BLaER1 treated with 17β-estradiol and CSF1 and Interleukin-3, amounts not matched to agents 10 nM and 100 nM (cell line): Measurements from ENCODE around the gene ALDH9A1.

Experiments
- H3K27ac ChIP-seq, 11 experiments: shearing (Covaris generic); formaldehyde crosslinking; 2 replicates each; pipeline ENCODE4 v1.8.1; 2022
- H3K27me3 ChIP-seq, 11 experiments: shearing (Covaris generic); formaldehyde crosslinking; 2 replicates each; pipeline ENCODE4 v1.8.1; 2022
- H3K36me3 ChIP-seq, 11 experiments: shearing (Covaris generic); formaldehyde crosslinking; 2 replicates each; pipeline ENCODE4 v1.8.1; 2022
- H3K4me1 ChIP-seq, 10 experiments: shearing (Covaris generic); formaldehyde crosslinking; 2 replicates each; pipeline ENCODE4 v1.8.1; 2022
- H3K4me2 ChIP-seq, 11 experiments: shearing (Covaris generic); formaldehyde crosslinking; 2 replicates each; pipeline ENCODE4 v1.8.1; 2022
- H3K4me3 ChIP-seq, 10 experiments: shearing (Covaris generic); formaldehyde crosslinking; 2 replicates each; pipeline ENCODE4 v1.8.1; 2022
- H3K9ac ChIP-seq, 11 experiments: shearing (Covaris generic); formaldehyde crosslinking; 2 replicates each; pipeline ENCODE4 v1.8.1; 2022
- H3K9me3 ChIP-seq, 11 experiments: shearing (Covaris generic); formaldehyde crosslinking; replicated peaks in 1 of 11; 2 replicates each; pipeline ENCODE4 v1.8.1; 2022
- H4K20me1 ChIP-seq, 11 experiments: shearing (Covaris generic); formaldehyde crosslinking; 2 replicates each; pipeline ENCODE4 v1.8.1; 2022
- Cebpa-rat ChIP-seq, 11 experiments: shearing (Covaris generic); IDR thresholded peaks; 2 replicates each; pipeline ENCODE4 v1.8.1; 2022

ALDH9A1 gene

GRCh38 chr1:165634154-165634921 lies 64.0 kb downstream of the ALDH9A1 start:
- Histone ChIP-seq H3K4me1 (peaks cover 17 to 38% (median 26%) of the 10 kb centered on the region in 10 experiments), H3K27ac (no peak overlapping the region), H3K4me2 (peak overlapping the region in 1 of 11 experiments; percentile 89; a peak in 4 of 22 replicates), H3K4me3 (no peak overlapping the region), H3K36me3 (peaks cover 0 to 22% (median 0%) of the 10 kb centered on the region in 11 experiments; a peak in 6 of 22 replicates), H3K9me3 (no peaks in the 10 kb centered on the region), H3K9ac (no peak overlapping the region), H4K20me1 (peaks cover 0 to 67% (median 8%) of the 10 kb centered on the region in 11 experiments; a peak in 11 of 22 replicates), H3K27me3 (no peaks in the 10 kb centered on the region)
- TF ChIP-seq Cebpa-rat (IDR thresholded peaks at IDR 0.05): no peak

GRCh38 chr1:165633614-165634013 lies 64.7 kb downstream of the ALDH9A1 start:
- peaks cover 0 to 60% (median 8%) of the 10 kb centered on the region in 11 experiments; a peak in 11 of 22 replicates for H4K20me1 ChIP-seq
- no peak overlapping the region for H3K9ac ChIP-seq
- H3K4me2 ChIP-seq: peak overlapping the region in 3 of 11 experiments; percentile 8 to 89 (median 47); a peak in 4 of 22 replicates
- H3K4me3 ChIP-seq: no peak overlapping the region
- H3K27me3 ChIP-seq: no peaks in the 10 kb centered on the region
- H3K27ac ChIP-seq: no peak overlapping the region
- H3K4me1 ChIP-seq: peaks cover 17 to 38% (median 26%) of the 10 kb centered on the region in 10 experiments
- TF ChIP-seq Cebpa-rat (IDR thresholded peaks at IDR 0.05): no peak
- no peaks in the 10 kb centered on the region for H3K9me3 ChIP-seq
- peaks cover 0 to 16% (median 0%) of the 10 kb centered on the region in 11 experiments; a peak in 4 of 22 replicates for H3K36me3 ChIP-seq

DNA sequence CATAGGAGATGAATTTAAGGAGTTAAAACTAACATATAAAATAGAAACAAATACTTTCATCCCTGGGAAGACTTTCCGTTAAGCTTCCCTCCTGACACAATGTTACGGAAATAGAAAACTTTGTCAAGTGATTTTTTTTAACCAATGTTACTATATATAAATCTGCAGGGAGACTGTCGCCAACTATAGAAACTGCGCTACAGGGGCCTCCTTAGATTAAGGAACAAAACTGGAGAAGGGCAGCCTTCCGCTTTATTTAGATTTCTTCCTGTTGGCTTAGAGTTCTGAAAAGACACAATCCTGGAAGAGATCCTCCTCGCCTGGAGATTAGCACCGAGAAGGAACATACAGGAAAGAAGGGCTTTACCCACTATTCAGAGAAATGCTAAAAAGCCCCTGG lies 65.9 kb downstream of the ALDH9A1 start:
- Histone ChIP-seq H4K20me1 (peaks cover 0 to 49% (median 8%) of the 10 kb centered on the region in 11 experiments; a peak in 11 of 22 replicates), H3K4me3 (peak overlapping the region in 8 of 10 experiments; percentile 66 to 94 (median 84); a peak in 11 of 20 replicates), H3K27me3 (no peaks in the 10 kb centered on the region), H3K4me2 (peak overlapping the region; percentile 80 to 99 (median 95)), H3K27ac (peak overlapping the region in 4 of 11 experiments; percentile 29 to 89 (median 80); a peak in 5 of 22 replicates), H3K36me3 (peaks cover 0 to 16% (median 0%) of the 10 kb centered on the region in 11 experiments; a peak in 3 of 22 replicates), H3K9me3 (no peaks in the 10 kb centered on the region), H3K9ac (peak overlapping the region in 6 of 11 experiments; percentile 81 to 87 (median 83); a peak in 6 of 22 replicates), H3K4me1 (peaks cover 17 to 38% (median 26%) of the 10 kb centered on the region in 10 experiments)
- TF ChIP-seq Cebpa-rat (IDR thresholded peaks at IDR 0.05): no peak

GRCh38 chr1:165632152-165632469 lies 66.3 kb downstream of the ALDH9A1 start:
- Histone ChIP-seq H3K9ac (peak overlapping the region; percentile 74 to 88 (median 83); a peak in 21 of 22 replicates), H3K27ac (peak overlapping the region in 8 of 11 experiments; percentile 27 to 89 (median 80); a peak in 10 of 22 replicates)

DNA sequence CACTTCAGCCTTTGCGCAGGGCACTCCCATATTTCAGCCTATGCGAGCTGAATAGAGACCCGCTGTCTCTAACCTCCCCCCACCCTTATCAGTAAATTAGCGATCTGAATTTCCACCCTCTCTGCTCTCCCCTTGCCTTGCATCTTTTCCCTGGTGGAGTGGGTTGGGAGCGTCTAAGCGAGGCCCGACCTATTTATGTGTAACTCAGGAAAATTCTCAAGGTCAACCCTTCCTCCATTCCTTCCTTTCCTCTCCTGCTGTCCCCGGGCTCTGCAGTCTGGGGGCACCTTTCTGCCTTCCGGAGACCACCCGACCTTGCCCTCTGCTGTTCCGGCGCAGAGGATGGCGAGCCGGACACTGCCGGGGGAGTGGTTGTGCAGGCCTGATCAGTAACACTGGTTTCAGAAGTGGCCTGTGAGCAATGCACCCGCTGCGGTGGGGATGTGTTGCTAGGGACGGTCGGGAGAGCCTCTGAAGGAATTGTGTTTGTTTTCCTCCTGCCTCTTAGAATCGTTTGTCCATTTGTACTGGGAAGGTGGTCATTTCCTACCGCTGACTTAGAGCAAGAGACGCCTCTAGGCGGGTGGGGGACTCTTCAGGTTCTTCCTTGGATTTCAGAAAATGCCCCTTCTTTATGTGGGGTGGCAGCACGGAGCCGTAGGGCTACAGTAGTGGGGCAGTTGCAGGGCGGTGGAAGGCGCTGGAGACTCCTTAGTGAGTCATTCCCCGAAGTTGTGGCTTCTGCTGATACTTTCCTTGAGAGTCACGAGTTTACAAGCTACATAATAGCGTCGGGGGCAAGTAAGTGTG lies 66.8 kb downstream of the ALDH9A1 start:
- H4K20me1 ChIP-seq: peaks cover 0 to 40% (median 6%) of the 10 kb centered on the region in 11 experiments; a peak in 9 of 22 replicates
- peak overlapping the region; percentile 80 to 99 (median 95) for H3K4me2 ChIP-seq
- TF ChIP-seq Cebpa-rat (IDR thresholded peaks at IDR 0.05): no peak
- peaks cover 17 to 38% (median 26%) of the 10 kb centered on the region in 10 experiments for H3K4me1 ChIP-seq
- no peaks in the 10 kb centered on the region for H3K9me3 ChIP-seq
- H3K27me3 ChIP-seq: no peaks in the 10 kb centered on the region
- peaks cover 0 to 12% (median 0%) of the 10 kb centered on the region in 11 experiments; a peak in 3 of 22 replicates for H3K36me3 ChIP-seq
- peak overlapping the region; percentile 66 to 94 (median 84) for H3K4me3 ChIP-seq
- H3K27ac ChIP-seq: peak overlapping the region; percentile 71 to 90 (median 83); a peak in 21 of 22 replicates
- H3K9ac ChIP-seq: peak overlapping the region; percentile 74 to 88 (median 83)

More at GRCh38 chr1:165632152-165632469, 66.3 kb downstream of the ALDH9A1 start:
- no peaks in the 10 kb centered on the region for H3K27me3 ChIP-seq
- no peak for TF ChIP-seq Cebpa-rat (IDR thresholded peaks at IDR 0.05)
- no peaks in the 10 kb centered on the region for H3K9me3 ChIP-seq
- H4K20me1 ChIP-seq: peaks cover 0 to 45% (median 8%) of the 10 kb centered on the region in 11 experiments; a peak in 11 of 22 replicates
- H3K4me3 ChIP-seq: peak overlapping the region; percentile 66 to 94 (median 84)
- peaks cover 0 to 16% (median 0%) of the 10 kb centered on the region in 11 experiments; a peak in 3 of 22 replicates for H3K36me3 ChIP-seq
- H3K4me2 ChIP-seq: peak overlapping the region; percentile 80 to 99 (median 95)
- peaks cover 17 to 38% (median 26%) of the 10 kb centered on the region in 10 experiments for H3K4me1 ChIP-seq

- Histone ChIP-seq H3K9ac (peak within 1 kb of the TSS; percentile 74 to 88 (median 83)), H3K9me3 (no peaks in the 10 kb centered on the region), H4K20me1 (peaks cover 0 to 32% (median 6%) of the 10 kb centered on the region in 11 experiments; a peak in 9 of 22 replicates), H3K27ac (peak within 1 kb of the TSS; percentile 71 to 90 (median 83)), H3K36me3 (peaks cover 0 to 8% (median 0%) of the 10 kb centered on the region in 11 experiments; a peak in 1 of 22 replicates), H3K27me3 (no peaks in the 10 kb centered on the region), H3K4me3 (peak within 1 kb of the TSS; percentile 66 to 94 (median 84)), H3K4me2 (peak within 1 kb of the TSS; percentile 80 to 99 (median 95)), H3K4me1 (peaks cover 17 to 38% (median 26%) of the 10 kb centered on the region in 10 experiments)
- TF ChIP-seq Cebpa-rat (IDR thresholded peaks at IDR 0.05): no peak
Measured at GRCh38 chr1:165630629-165631341, 67.6 kb downstream of the ALDH9A1 start, which contains the start of gene MGST3. Gene MGST3 (plus strand): TSS chr1:165631234. CDS start chr1:165649848, 18,614 bp downstream.

GRCh38 chr1:165629848-165630628 lies 68.3 kb downstream of the ALDH9A1 start:
- H3K4me2 ChIP-seq: peak overlapping the region; percentile 80 to 99 (median 95)
- peak overlapping the region; percentile 74 to 88 (median 83) for H3K9ac ChIP-seq
- H4K20me1 ChIP-seq: peaks cover 0 to 24% (median 6%) of the 10 kb centered on the region in 11 experiments; a peak in 9 of 22 replicates
- H3K4me1 ChIP-seq: peaks cover 17 to 33% (median 24%) of the 10 kb centered on the region in 10 experiments
- H3K4me3 ChIP-seq: peak overlapping the region; percentile 66 to 94 (median 84)
- H3K27ac ChIP-seq: peak overlapping the region; percentile 71 to 90 (median 83)
- H3K27me3 ChIP-seq: no peaks in the 10 kb centered on the region
- TF ChIP-seq Cebpa-rat (IDR thresholded peaks at IDR 0.05): no peak
- peaks cover 0 to 2% (median 0%) of the 10 kb centered on the region in 11 experiments; a peak in 1 of 22 replicates for H3K36me3 ChIP-seq
- H3K9me3 ChIP-seq: no peaks in the 10 kb centered on the region
